Measurements from ENCODE around the gene USP3. TPM values are rescaled to one million over a fixed set of nuclear protein-coding genes. Genes with fewer than 3 reads are reported as not detected.
"Not testable (repeated sequence)": the region's sequence is repeated elsewhere in the genome, so short reads cannot be mapped to it uniquely, and the experiment has no call there.

USP3 gene
- polyA plus RNA-seq, 1 donor, result 52.0 TPM

- no peak for DNase-seq
Measured at GRCh38 chr15:63512148-63512547, 7.8 kb downstream of the USP3 start.

- DNase-seq, result no peak
Measured at GRCh38 chr15:63513271-63513670, 8.9 kb downstream of the USP3 start.

GRCh38 chr15:63513728-63514127, 9.3 kb downstream of the USP3 start:
- no peak for DNase-seq

- DNase-seq, result no peak
Measured at GRCh38 chr15:63514531-63514943, 10.1 kb downstream of the USP3 start.

GRCh38 chr15:63517202-63517601, 12.8 kb downstream of the USP3 start:
- DNase-seq, result no peak

- DNase-seq, result no peak
Measured at GRCh38 chr15:63517628-63518027, 13.2 kb downstream of the USP3 start.

- no peak for DNase-seq
Measured at GRCh38 chr15:63519041-63519440, 14.6 kb downstream of the USP3 start.

- DNase-seq, result no peak
Measured at GRCh38 chr15:63519548-63520178, 15.3 kb downstream of the USP3 start.

GRCh38 chr15:63520462-63520861, 16.1 kb downstream of the USP3 start:
- not testable (repeated sequence) for DNase-seq

- DNase-seq, result no peak
Measured at GRCh38 chr15:63522225-63522578, 17.8 kb downstream of the USP3 start.

- no peak for DNase-seq
Measured at GRCh38 chr15:63523306-63523990, 19.1 kb downstream of the USP3 start.

GRCh38 chr15:63524316-63525015, 20.1 kb downstream of the USP3 start:
- DNase-seq, result no peak

- DNase-seq, result no peak
Measured at GRCh38 chr15:63526401-63526800, 22.0 kb downstream of the USP3 start.

- DNase-seq, result no peak
Measured at GRCh38 chr15:63528138-63528659, 23.8 kb downstream of the USP3 start.

- no peak for DNase-seq
Measured at GRCh38 chr15:63530235-63530634, 25.8 kb downstream of the USP3 start.

- no peak for DNase-seq
Measured at GRCh38 chr15:63530752-63531299, 26.4 kb downstream of the USP3 start.

GRCh38 chr15:63531586-63531985, 27.2 kb downstream of the USP3 start:
- DNase-seq, result no peak

- DNase-seq, result no peak
Measured at GRCh38 chr15:63532307-63532744, 27.9 kb downstream of the USP3 start.

GRCh38 chr15:63534888-63535287, 30.5 kb downstream of the USP3 start:
- DNase-seq, result not testable (repeated sequence)

GRCh38 chr15:63535689-63536088, 31.3 kb downstream of the USP3 start:
- DNase-seq, result no peak

GRCh38 chr15:63538876-63539275, 34.5 kb downstream of the USP3 start:
- DNase-seq, result no peak

- DNase-seq, result no peak
Measured at GRCh38 chr15:63539521-63539920, 35.1 kb downstream of the USP3 start.

- DNase-seq, result no peak
Measured at GRCh38 chr15:63539998-63540397, 35.6 kb downstream of the USP3 start.

Data from left kidney (tissue), 2 donors.